HG02943 (cell line): ENCODE data around the gene BNIP5.

Experiments used
- ATAC-seq: cut with Tn5 transposase; IDR thresholded peaks from one replicate; pipeline ENCODE4 v1.9.1; 2021; ENCODE audit warnings: mild to moderate bottlenecking, low read depth, moderate library complexity; ENCODE audit not compliant: unreplicated experiment

The BNIP5 gene

GRCh38 chr6:36336779-36337241, at the start of gene BNIP5:
TSS of gene BNIP5 (minus strand) at chr6:36336888. CDS start at chr6:36330690, 6,198 bp downstream.
- ATAC-seq, result no peak

GRCh38 chr6:36384095-36384494, 47.4 kb upstream of the BNIP5 start:
- ATAC-seq, result no peak

GRCh38 chr6:36383606-36384005, 46.9 kb upstream of the BNIP5 start:
- no peak for ATAC-seq

GRCh38 chr6:36382976-36383375, 46.3 kb upstream of the BNIP5 start:
- ATAC-seq, result no peak

GRCh38 chr6:36381502-36382389, 45.1 kb upstream of the BNIP5 start:
- no peak for ATAC-seq

- ATAC-seq, result no peak
Observed at GRCh38 chr6:36380166-36380565, 43.5 kb upstream of the BNIP5 start.

- ATAC-seq, result no peak
Observed at GRCh38 chr6:36378936-36379335, 42.2 kb upstream of the BNIP5 start.

GRCh38 chr6:36378243-36378920, 41.7 kb upstream of the BNIP5 start:
- no peak for ATAC-seq

- no peak for ATAC-seq
Observed at GRCh38 chr6:36377594-36377993, 40.9 kb upstream of the BNIP5 start.

GRCh38 chr6:36376742-36377141, 40.1 kb upstream of the BNIP5 start:
- no peak for ATAC-seq

- no peak for ATAC-seq
Observed at GRCh38 chr6:36376183-36376582, 39.5 kb upstream of the BNIP5 start.

GRCh38 chr6:36375644-36376155, 39.0 kb upstream of the BNIP5 start:
- ATAC-seq, result no peak

- ATAC-seq, result no peak
Observed at GRCh38 chr6:36374972-36375371, 38.3 kb upstream of the BNIP5 start.

- no peak for ATAC-seq
Observed at GRCh38 chr6:36374194-36374593, 37.5 kb upstream of the BNIP5 start.

- ATAC-seq, result no peak
Observed at GRCh38 chr6:36373368-36374019, 36.8 kb upstream of the BNIP5 start.

GRCh38 chr6:36372088-36372487, 35.4 kb upstream of the BNIP5 start:
- no peak for ATAC-seq

GRCh38 chr6:36371211-36371610, 34.5 kb upstream of the BNIP5 start:
- no peak for ATAC-seq

GRCh38 chr6:36370638-36371037, 34.0 kb upstream of the BNIP5 start:
- no peak for ATAC-seq

GRCh38 chr6:36368921-36369865, 32.5 kb upstream of the BNIP5 start:
- ATAC-seq, result no peak

- ATAC-seq, result no peak
Observed at GRCh38 chr6:36368421-36368820, 31.7 kb upstream of the BNIP5 start.
